ENCODE data around the gene RALGAPA2.

GRCh38 chr20:20495729-20496503, 216.5 kb downstream of the RALGAPA2 start:
- TF ChIP-seq CTCF (IDR thresholded peaks at IDR 0.05) (no peak), POLR2A (IDR thresholded peaks at IDR 0.05) (no peak), EP300 (IDR thresholded peaks at IDR 0.05) (no peak)
